Measurements from ENCODE around the gene EPHB6.

The EPHB6 gene

DNA sequence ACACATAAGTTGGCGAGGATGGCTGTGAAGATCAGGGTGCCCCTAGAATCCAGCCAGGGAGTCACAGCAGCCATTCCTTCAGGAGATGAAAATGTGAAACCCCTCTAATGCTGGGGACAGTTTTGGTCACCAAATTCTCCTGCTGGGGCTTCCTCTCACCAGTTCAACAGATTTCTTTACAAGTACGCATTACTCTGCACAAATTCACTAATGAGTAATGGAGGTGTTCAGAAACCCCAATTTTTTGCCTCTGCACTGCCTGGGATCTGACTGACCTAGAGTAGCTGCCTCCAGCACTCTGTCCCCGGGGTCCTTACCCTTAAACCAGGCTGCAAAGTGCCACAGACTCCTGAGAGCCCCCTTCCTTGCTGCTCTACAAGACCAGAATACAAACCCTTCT is 62.6 kb downstream of the EPHB6 start:
- Histone ChIP-seq H3K9me3 (ENCODE audit: control insufficient read depth in 5 of 5, low read length in 5 of 5) (no peaks in the 10 kb centered on the region), H3K4me3 (ENCODE audit: low read depth in 1 of 5, low read length in 5 of 5) (no peak overlapping the region), H3K4me1 (ENCODE audit: control insufficient read depth in 5 of 5, insufficient read depth in 5 of 5, low read length in 5 of 5) (no peaks in the 10 kb centered on the region), H3K9ac (ENCODE audit: low read length in 5 of 5) (no peak overlapping the region), H3K27me3 (ENCODE audit: control insufficient read depth in 5 of 5, insufficient read depth in 4 of 5, low read length in 5 of 5) (peaks cover 0 to 4% (median 0%) of the 10 kb centered on the region in 5 donors), H3K36me3 (ENCODE audit: control insufficient read depth in 5 of 5, insufficient read depth in 5 of 5, low read length in 5 of 5) (no peaks in the 10 kb centered on the region), H3K27ac (ENCODE audit: low read depth, low read length) (no peak overlapping the region)

DNA sequence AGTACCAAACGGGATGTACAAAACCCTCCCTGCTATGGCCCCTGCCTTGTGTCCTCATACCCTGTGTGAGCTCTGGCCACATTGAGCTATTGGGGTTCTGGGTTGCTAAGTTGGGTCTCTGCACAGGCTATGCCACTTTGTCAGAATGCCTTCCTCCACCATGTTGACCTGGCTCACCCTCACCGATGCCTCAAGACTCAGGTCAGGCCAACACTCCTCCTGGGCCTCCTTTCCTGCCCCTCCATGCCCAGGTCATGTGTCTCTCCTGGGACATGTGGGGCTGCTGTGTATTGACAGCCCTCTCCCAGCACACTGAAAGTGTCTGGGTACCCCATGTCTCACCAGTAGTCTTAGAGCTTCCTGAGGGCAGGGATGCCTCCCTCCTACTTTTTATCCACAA is 64.0 kb downstream of the EPHB6 start:
- no peak overlapping the region for H3K4me3 ChIP-seq (ENCODE audit: low read depth in 1 of 5, low read length in 5 of 5)
- H3K36me3 ChIP-seq (ENCODE audit: control insufficient read depth in 5 of 5, insufficient read depth in 5 of 5, low read length in 5 of 5): no peaks in the 10 kb centered on the region
- no peaks in the 10 kb centered on the region for H3K4me1 ChIP-seq (ENCODE audit: control insufficient read depth in 5 of 5, insufficient read depth in 5 of 5, low read length in 5 of 5)
- no peaks in the 10 kb centered on the region for H3K9me3 ChIP-seq (ENCODE audit: control insufficient read depth in 5 of 5, low read length in 5 of 5)
- peaks cover 0 to 4% (median 0%) of the 10 kb centered on the region in 5 donors for H3K27me3 ChIP-seq (ENCODE audit: control insufficient read depth in 5 of 5, insufficient read depth in 4 of 5, low read length in 5 of 5)
- H3K27ac ChIP-seq (ENCODE audit: low read depth, low read length): no peak overlapping the region
- H3K9ac ChIP-seq (ENCODE audit: low read length in 5 of 5): no peak overlapping the region

DNA sequence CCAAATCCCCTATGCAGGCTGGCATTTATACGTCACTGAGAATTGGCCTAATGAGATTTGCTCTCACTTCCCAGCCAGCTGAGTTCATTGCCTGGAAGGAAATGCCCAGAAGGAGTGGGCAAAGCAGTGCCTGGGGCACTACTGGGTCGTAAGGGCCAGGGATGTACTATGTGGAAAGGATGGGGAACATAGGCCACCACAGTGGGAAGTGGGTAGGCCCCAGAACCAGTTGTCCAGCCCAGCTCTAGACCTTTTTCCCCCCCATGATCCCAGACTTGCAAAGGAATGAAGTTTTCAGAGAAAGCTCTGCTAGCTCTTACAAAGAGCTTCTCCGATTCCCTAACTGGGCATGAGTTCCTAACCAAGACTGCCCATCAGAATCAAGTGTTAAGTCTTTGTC is 64.8 kb downstream of the EPHB6 start:
- H3K27ac ChIP-seq (ENCODE audit: low read depth, low read length): no peak overlapping the region
- no peaks in the 10 kb centered on the region for H3K4me1 ChIP-seq (ENCODE audit: control insufficient read depth in 5 of 5, insufficient read depth in 5 of 5, low read length in 5 of 5)
- no peak overlapping the region for H3K9ac ChIP-seq (ENCODE audit: low read length in 5 of 5)
- no peak overlapping the region for H3K4me3 ChIP-seq (ENCODE audit: low read depth in 1 of 5, low read length in 5 of 5)
- H3K9me3 ChIP-seq (ENCODE audit: control insufficient read depth in 5 of 5, low read length in 5 of 5): no peaks in the 10 kb centered on the region
- no peaks in the 10 kb centered on the region for H3K36me3 ChIP-seq (ENCODE audit: control insufficient read depth in 5 of 5, insufficient read depth in 5 of 5, low read length in 5 of 5)
- peaks cover 0 to 4% (median 0%) of the 10 kb centered on the region in 5 donors for H3K27me3 ChIP-seq (ENCODE audit: control insufficient read depth in 5 of 5, insufficient read depth in 4 of 5, low read length in 5 of 5)

Measured in subcutaneous abdominal adipose tissue (tissue), 5 donors.